ENCODE data around the gene NF2.

GRCh38 chr22:29623059-29623458 lies 19.6 kb downstream of the NF2 start:
- TF ChIP-seq EP300 (IDR thresholded peaks at IDR 0.05) (no peak), POLR2AphosphoS5 (IDR thresholded peaks at IDR 0.05) (no peak), POLR2A (IDR thresholded peaks at IDR 0.05) (no peak)
- TF ChIP-seq, protein P1, sequence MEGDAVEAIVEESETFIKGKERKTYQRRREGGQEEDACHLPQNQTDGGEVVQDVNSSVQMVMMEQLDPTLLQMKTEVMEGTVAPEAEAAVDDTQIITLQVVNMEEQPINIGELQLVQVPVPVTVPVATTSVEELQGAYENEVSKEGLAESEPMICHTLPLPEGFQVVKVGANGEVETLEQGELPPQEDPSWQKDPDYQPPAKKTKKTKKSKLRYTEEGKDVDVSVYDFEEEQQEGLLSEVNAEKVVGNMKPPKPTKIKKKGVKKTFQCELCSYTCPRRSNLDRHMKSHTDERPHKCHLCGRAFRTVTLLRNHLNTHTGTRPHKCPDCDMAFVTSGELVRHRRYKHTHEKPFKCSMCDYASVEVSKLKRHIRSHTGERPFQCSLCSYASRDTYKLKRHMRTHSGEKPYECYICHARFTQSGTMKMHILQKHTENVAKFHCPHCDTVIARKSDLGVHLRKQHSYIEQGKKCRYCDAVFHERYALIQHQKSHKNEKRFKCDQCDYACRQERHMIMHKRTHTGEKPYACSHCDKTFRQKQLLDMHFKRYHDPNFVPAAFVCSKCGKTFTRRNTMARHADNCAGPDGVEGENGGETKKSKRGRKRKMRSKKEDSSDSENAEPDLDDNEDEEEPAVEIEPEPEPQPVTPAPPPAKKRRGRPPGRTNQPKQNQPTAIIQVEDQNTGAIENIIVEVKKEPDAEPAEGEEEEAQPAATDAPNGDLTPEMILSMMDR (IDR thresholded peaks at IDR 0.05) = no peak

All from gastroesophageal sphincter (tissue), 3 donors.